ENCODE measurements around the gene HPCAL4.

Gene HPCAL4

DNA sequence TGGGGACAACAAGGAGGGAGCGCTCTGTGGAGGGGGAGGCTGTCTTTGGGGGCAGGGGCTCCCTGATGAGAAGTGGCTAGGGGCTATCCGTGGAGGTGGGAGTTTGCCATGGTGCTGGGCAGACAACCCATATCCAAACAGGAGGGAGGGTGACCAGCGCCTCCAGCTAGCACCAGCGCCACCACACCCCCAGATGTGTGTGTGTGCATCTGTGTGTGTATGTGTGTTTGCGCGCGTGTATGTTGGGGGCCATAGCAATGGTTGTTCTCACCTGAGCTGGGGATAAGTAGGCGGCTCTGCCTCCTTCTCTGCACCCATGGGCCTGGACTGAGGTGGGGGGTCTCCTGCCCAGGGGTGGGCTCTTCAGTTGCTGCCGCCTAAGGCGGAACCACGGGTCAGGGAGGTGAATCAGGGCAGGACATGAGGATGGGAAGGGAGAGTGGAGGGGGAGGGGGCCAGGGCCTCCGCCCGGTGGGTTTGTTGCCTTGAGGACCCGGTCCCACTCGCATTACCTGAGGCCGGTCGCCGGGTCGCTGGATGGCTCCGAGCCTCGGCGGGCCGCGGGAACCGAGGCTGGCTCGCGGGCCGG, 345 bp downstream of the HPCAL4 start:
- TF ChIP-seq, protein P1, sequence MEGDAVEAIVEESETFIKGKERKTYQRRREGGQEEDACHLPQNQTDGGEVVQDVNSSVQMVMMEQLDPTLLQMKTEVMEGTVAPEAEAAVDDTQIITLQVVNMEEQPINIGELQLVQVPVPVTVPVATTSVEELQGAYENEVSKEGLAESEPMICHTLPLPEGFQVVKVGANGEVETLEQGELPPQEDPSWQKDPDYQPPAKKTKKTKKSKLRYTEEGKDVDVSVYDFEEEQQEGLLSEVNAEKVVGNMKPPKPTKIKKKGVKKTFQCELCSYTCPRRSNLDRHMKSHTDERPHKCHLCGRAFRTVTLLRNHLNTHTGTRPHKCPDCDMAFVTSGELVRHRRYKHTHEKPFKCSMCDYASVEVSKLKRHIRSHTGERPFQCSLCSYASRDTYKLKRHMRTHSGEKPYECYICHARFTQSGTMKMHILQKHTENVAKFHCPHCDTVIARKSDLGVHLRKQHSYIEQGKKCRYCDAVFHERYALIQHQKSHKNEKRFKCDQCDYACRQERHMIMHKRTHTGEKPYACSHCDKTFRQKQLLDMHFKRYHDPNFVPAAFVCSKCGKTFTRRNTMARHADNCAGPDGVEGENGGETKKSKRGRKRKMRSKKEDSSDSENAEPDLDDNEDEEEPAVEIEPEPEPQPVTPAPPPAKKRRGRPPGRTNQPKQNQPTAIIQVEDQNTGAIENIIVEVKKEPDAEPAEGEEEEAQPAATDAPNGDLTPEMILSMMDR (IDR thresholded peaks at IDR 0.05) = no peak

DNA sequence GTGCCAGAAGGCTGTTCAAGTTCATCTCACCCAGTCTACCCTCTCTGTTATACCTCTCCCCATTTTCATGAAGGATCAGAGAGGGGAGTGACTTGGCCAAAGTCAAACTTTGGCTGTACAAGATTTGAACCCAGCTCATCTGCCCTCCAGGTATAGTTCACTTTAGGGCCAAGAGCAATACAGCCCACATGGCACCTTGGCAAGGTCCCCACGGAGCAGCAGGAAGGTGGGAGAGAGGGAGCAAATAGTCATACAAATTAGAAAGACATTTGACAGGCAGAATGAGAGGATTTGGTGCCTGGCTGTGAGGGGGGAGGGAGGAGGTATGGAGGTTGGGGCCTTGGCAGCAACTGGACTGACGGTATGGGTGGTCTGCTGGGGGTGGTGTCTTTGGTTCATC, 1.0 kb downstream of the HPCAL4 start:
- TF ChIP-seq, protein P1 (IDR thresholded peaks at IDR 0.05) = no peak

- TF ChIP-seq, protein P1 (IDR thresholded peaks at IDR 0.05) = no peak
Measured at GRCh38 chr1:39689635-39690034, 1.6 kb downstream of the HPCAL4 start.

DNA sequence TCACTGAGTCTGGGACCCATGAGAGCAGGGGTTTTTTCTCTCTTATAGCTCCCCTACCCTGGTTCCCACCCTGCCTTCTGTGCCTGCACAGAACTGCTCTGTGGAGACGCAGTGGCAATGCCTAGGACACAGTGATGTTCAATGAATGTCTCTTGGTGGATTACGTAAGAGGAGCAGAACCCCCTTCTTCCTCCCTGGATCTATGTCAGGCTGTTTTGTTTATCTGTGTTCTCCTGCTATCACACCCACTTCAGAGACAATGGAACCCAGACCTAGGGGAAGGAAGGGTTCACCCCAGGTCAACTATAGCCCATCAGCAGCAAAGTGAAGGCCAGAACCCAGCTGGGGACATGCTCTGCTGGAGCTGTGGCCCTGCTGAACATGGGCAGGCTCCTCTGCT, 2.0 kb downstream of the HPCAL4 start:
- TF ChIP-seq, protein P1 (IDR thresholded peaks at IDR 0.05) = no peak

GRCh38 chr1:39688706-39689105, 2.5 kb downstream of the HPCAL4 start:
- TF ChIP-seq, protein P1 (IDR thresholded peaks at IDR 0.05) = no peak

DNA sequence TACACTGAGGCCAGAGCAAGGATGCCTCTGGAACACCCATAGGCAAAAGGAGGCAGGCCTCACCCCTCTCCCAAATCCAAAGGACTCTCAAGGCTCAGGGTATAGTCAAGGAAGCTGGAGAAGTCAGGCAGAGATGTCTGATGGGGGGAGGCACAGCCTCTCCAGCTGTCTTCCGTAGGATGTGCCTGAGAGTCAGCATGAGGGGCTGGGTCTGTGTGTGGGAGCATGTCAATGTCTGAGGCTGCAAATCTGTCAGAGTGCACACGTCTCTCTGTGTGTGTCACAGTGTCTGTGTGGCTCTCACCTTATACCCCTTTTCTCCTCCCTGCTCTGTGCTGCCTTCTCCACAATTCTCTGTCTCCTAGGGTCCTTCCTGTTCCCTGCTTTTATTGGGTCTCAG, 4.0 kb downstream of the HPCAL4 start:
- TF ChIP-seq, protein P1 (IDR thresholded peaks at IDR 0.05) = no peak

GRCh38 chr1:39685071-39685470, 6.2 kb downstream of the HPCAL4 start:
- TF ChIP-seq, protein P1 (IDR thresholded peaks at IDR 0.05) = no peak

GRCh38 chr1:39684313-39684664, 6.9 kb downstream of the HPCAL4 start:
- TF ChIP-seq, protein P1 (IDR thresholded peaks at IDR 0.05) = no peak

Data from LNCAP (cell line).